ENCODE results near the gene UBE2B.

The UBE2B gene

DNA sequence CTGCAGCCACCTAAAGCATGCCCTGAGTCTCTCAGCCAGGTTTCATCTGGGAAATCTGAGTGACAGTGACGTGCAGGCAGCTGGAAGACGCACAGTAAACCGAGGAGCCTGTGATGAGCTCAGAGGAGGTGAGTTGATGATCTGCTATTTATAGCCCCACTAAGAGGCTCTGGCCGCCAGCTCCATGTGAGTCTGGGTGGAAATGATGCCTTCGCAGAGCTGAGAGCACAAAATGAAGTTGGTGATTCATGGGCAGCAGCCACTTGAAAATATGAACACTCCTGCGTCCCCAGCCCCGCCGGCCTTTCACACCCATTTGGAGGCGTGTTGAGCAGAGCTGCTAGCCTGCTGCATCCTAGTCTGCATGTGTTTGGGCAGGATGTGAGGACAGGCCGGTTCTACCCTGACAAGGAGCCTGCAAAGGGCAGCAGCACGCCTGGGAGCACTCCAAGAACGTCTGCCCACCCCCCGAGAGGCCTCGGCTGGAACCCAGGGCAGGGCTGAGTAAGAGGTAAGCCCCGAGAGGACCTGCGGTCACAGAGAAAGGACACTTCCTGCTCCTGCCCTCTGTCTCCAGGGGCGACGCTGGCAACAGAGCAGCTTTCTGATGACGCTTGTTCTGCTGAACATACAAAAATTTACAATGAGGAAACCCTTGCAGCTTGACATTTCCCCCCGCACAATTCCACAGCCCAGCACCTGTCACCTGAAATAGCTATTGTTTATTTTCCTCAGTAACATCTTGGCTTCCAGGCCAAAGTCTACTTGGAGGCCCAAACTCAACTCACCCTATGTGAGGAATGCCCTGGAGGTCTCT, 65.4 kb downstream of the UBE2B start:
- TF ChIP-seq, protein P1, sequence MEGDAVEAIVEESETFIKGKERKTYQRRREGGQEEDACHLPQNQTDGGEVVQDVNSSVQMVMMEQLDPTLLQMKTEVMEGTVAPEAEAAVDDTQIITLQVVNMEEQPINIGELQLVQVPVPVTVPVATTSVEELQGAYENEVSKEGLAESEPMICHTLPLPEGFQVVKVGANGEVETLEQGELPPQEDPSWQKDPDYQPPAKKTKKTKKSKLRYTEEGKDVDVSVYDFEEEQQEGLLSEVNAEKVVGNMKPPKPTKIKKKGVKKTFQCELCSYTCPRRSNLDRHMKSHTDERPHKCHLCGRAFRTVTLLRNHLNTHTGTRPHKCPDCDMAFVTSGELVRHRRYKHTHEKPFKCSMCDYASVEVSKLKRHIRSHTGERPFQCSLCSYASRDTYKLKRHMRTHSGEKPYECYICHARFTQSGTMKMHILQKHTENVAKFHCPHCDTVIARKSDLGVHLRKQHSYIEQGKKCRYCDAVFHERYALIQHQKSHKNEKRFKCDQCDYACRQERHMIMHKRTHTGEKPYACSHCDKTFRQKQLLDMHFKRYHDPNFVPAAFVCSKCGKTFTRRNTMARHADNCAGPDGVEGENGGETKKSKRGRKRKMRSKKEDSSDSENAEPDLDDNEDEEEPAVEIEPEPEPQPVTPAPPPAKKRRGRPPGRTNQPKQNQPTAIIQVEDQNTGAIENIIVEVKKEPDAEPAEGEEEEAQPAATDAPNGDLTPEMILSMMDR (IDR thresholded peaks at IDR 0.05): no peak

DNA sequence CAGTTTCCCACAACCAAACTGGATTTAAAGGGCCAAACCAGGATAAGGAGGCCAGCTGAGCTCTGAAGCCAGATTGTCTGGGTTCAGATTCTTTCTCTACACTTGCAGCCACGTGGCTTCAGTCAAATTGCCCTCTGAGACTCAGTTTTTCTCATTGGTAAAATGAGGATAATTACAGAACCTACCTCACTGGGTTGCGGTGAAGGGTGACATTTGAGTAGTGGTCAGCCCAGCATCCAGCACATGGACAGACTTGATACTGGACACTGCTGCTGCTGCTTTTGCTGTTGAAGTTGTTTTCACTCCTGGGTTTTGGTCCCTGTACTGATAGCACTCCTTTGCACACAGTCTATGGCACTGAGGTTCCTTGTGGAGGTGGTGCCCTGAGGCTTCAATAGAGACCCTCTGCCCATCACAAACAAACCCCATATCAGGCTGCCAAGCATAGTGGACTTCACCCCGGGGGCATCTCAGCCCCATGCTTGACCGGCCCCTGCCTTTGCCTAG, 66.0 kb downstream of the UBE2B start:
- TF ChIP-seq, protein P1 (IDR thresholded peaks at IDR 0.05): no peak

DNA sequence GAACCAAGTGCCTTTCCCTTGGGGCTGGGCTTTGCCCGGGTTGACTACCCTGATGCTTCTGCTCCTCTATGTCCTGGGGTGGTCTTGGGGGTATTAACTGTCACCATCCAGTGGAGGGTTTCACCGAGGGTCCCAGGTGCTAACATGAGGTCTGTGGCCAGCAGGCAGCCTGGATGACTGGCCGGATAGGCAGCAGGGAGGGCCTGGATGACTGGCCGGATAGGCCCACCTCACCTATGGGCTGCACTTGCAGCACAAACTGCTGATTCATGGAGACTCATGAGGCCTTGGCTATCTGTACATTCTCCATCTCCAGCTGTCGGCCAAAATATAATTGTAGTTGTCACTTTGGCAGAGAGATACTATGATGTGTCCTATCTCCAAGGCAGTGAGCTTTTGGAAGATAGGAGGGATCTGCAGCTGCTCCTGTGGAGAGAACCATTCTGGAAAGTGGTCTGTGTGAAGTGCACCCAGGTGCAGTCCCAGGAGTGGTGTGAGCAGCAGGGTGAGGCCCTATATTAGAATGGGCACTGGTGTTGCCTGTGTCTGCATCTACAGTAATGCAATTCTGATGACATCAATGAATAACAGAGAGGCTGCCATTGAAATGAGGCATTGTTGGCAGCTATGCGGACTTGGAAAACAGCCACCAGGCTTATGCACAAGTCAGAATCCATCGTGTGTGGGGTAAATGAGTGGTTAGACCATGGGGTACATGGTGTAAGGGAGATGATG, 66.6 kb downstream of the UBE2B start:
- TF ChIP-seq, protein P1 (IDR thresholded peaks at IDR 0.05): no peak

DNA sequence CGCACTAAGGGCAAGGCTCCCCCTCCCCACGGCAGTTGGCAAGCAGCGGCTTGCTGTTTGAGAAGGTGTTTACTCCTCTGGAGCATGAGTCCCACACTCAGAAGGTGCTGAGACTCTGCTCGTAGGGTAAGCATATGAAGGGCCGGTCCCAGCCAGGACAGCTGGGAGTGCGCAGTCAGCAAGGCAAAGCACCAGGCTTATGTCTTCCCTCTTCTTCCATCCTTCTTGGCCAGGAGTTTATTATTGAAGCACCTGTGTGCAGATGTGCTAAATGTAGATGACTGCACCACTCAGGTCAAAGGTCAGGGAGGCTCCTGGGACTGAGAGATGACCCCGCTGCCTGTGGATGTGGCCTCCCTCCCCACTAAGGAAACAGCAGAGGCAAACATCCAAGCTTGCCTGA, 67.4 kb downstream of the UBE2B start:
- TF ChIP-seq, protein P1 (IDR thresholded peaks at IDR 0.05): no peak

DNA sequence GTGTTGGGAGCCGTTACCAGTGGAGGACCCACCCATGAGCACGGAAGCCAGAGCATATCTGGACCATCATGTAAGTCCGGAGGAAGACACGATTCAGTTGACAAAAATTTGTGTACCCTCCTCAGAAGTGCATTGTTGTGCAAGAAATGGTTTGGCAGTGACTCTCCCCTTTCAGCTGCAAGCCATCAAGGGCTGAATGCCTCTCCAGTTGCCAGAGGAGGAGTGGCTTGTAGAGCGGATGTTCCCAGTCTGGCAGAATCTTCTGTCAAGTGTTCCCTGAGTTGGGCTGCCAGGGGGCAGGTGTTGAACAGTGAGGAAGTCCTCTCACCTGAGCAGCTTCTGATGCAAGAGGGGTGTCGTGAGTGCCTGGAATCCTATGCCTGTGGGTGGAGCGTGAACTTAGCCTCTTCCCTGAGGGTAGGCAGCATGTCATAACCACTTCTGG, 67.9 kb downstream of the UBE2B start:
- TF ChIP-seq, protein P1 (IDR thresholded peaks at IDR 0.05): no peak

DNA sequence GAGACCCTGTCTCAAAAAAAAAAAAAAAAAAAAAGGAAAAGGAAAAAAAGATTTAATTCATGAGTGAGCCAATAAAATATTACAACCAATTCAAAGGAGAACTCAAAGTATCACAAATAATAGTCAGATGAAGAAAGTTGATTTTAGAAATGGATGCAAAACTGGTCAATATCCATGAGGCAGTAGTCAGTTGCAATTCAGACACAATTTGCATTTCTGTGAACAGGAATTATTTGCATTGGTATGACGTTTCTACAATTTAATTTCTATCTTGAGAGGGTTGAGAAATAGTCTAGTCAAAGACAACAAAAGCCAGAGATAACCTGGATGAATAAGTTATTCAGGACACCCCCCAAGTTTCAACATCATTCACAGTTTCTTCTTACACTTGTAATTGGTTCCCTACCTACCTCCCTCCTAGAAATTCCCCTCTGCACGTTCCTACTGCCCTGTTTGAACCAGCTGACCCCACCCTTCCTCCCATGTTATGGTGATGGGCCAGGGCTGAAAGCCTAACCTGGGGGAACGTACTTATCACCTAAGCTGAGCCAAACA, 68.9 kb downstream of the UBE2B start:
- TF ChIP-seq, protein P1 (IDR thresholded peaks at IDR 0.05): no peak

Data from LNCAP (cell line).